Measurements from ENCODE around the gene SPRR2A.
"Not testable (repeated sequence)": the region's sequence is repeated elsewhere in the genome, so short reads cannot be mapped to it uniquely, and the experiment has no call there.

SPRR2A gene

DNA sequence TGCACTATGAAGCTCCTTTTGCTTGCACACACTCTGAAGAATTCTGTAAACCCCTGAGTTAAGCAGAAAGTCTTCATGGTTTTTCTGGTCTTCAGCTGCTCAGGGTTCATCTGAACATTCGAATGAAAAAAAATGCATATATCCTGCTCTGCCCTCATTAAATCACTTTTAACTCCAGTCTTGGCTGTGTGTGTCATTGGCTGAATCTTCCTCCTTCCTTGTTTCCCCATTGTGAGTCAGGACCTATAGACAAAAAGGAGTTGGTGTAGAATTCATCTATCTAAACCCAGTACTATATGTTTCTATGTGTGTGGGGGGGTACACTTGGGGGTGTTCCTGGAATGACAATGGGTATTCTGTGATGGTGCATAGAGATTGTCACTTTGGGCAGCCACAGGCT, 32.9 kb downstream of the SPRR2A start:
- DNase-seq = no peak

DNA sequence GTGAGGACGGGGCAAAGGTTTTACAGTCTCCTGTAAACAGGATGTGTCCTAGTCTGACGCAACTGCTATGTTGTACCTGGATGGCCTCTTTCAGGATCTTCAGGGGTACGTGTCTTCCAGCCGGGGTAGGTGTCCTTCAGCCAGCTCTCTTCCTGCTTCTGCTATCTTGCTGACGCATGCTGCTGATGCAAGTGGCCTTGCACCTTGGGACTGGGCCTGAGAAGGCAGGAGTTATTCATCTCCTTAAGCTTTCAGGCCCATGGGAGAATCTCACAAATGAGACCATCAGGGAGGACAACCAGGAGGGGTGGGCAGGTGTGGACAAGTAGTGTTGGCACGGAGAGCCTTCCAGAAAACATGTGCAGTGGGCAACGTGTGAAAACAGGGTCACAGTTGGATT, 34.2 kb downstream of the SPRR2A start:
- DNase-seq = no peak

GRCh38 chr1:153022340-153022739, 35.0 kb downstream of the SPRR2A start:
- DNase-seq = not testable (repeated sequence)

DNA sequence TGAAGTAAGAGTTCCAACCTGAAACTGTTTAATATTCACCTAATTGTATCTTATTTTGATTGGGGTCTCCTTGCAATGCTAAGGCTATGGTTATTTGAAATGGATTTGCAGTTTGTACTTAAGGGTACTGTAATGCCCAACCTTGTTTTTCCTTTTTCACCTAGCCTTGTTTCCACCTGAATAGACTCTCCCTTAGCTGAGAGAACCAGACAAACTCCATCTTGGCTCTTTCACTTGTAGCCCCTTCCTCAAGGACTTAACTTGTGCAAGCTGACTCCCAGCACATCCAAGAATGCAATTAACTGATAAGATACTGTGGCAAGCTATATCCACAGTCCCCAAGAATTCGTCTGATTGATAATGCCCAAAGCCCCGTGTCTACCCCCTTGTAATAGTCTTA, 35.5 kb downstream of the SPRR2A start:
- not testable (repeated sequence) for DNase-seq

GRCh38 chr1:153011235-153011758, 46.0 kb downstream of the SPRR2A start:
- not testable (repeated sequence) for DNase-seq

Measured in midbrain (tissue), 1 donor.